Brain microvascular endothelial cell (primary cell): ENCODE measurements around the gene TBL2.
"Not testable (repeated sequence)": the region's sequence is repeated elsewhere in the genome, so short reads cannot be mapped to it uniquely, and the experiment has no call there.

ENCODE experiments used
- DNase-seq: peaks from one replicate; pipeline ENCODE4 v3.0.0-alpha.2; 2020
- H3K27ac ChIP-seq: fragments of 250-450 bp; sonication (Bioruptor Pico); 2 replicates; pipeline ENCODE4 v1.5.1; 2020; ENCODE audit warnings: mild to moderate bottlenecking, moderate library complexity
- H3K27me3 ChIP-seq: fragments of 250-450 bp; sonication (Bioruptor Pico); replicated peaks from 2 replicates; pipeline ENCODE4 v1.5.1; 2020; ENCODE audit warnings: mild to moderate bottlenecking
- H3K36me3 ChIP-seq: fragments of 250-450 bp; sonication (Bioruptor Pico); replicated peaks from 2 replicates; pipeline ENCODE4 v1.5.1; 2020; ENCODE audit warnings: mild to moderate bottlenecking
- H3K4me3 ChIP-seq: 2 replicates; pipeline ENCODE4 v1.5.1; 2011; ENCODE audit warnings: low read depth, mild to moderate bottlenecking, control low read depth, low read length, moderate library complexity
- CTCF ChIP-seq: IDR thresholded peaks from 2 replicates; pipeline ENCODE4 v1.5.1; 2011; ENCODE audit warnings: low read depth, mild to moderate bottlenecking, moderate library complexity, low read length, control low read depth, inconsistent platforms; ENCODE audit errors: missing control alignments
- in situ Hi-C: cut with HindIII; loops from 2 replicates; pipeline ENCODE4 v1.10.0; 2017; ENCODE audit warnings: low sequenced_read_pairs, low pct_ligation_motif_present

The TBL2 gene

GRCh38 chr7:73539709-73540108 is 38.7 kb downstream of the TBL2 start:
- Histone ChIP-seq H3K27ac (no peak overlapping the region), H3K36me3 (peaks cover 59% of the 10 kb centered on the region), H3K4me3 (no peak overlapping the region), H3K27me3 (no peaks in the 10 kb centered on the region)
- in situ Hi-C loops = no loop called here
- TF ChIP-seq CTCF = no peak
- no peak for DNase-seq

- H3K4me3 ChIP-seq, DNase-seq, in situ Hi-C loops, H3K27ac ChIP-seq, H3K27me3 ChIP-seq: not testable (repeated sequence)
- H3K36me3 ChIP-seq = peaks cover 59% of the 10 kb centered on the region
These were observed 39.9 kb downstream of the TBL2 start for GRCh38 chr7:73538510-73538909.

- Histone ChIP-seq H3K36me3 (peaks cover 50% of the 10 kb centered on the region), H3K27ac (no peak overlapping the region), H3K27me3 (no peaks in the 10 kb centered on the region), H3K4me3 (no peak overlapping the region)
- DNase-seq = no peak
- in situ Hi-C loops = no loop called here
- TF ChIP-seq CTCF = no peak
These were observed 41.3 kb downstream of the TBL2 start for GRCh38 chr7:73537051-73537450.

- in situ Hi-C loops = no loop called here
- H3K27me3 ChIP-seq = no peaks in the 10 kb centered on the region
- H3K27ac ChIP-seq = no peak overlapping the region
- H3K36me3 ChIP-seq = peaks cover 45% of the 10 kb centered on the region
- no peak overlapping the region for H3K4me3 ChIP-seq
- no peak for TF ChIP-seq CTCF
- DNase-seq = no peak
These were observed 41.9 kb downstream of the TBL2 start for GRCh38 chr7:73536479-73536878.

GRCh38 chr7:73535918-73536317 is 42.5 kb downstream of the TBL2 start:
- H3K4me3 ChIP-seq, H3K27me3 ChIP-seq, H3K27ac ChIP-seq, in situ Hi-C loops, DNase-seq: not testable (repeated sequence)
- H3K36me3 ChIP-seq = peaks cover 44% of the 10 kb centered on the region

- TF ChIP-seq CTCF = no peak
- no peak for DNase-seq
- in situ Hi-C loops = no loop called here
- Histone ChIP-seq H3K27ac (no peak overlapping the region), H3K27me3 (no peaks in the 10 kb centered on the region), H3K36me3 (peaks cover 29% of the 10 kb centered on the region), H3K4me3 (no peak overlapping the region)
These were observed 44.6 kb downstream of the TBL2 start for GRCh38 chr7:73533742-73534141.

GRCh38 chr7:73532224-73532623 is 46.2 kb downstream of the TBL2 start:
- H3K27me3 ChIP-seq = no peaks in the 10 kb centered on the region
- peaks cover 18% of the 10 kb centered on the region for H3K36me3 ChIP-seq
- TF ChIP-seq CTCF = no peak
- no peak overlapping the region for H3K4me3 ChIP-seq
- no peak for DNase-seq
- in situ Hi-C loops = no loop called here
- H3K27ac ChIP-seq = no peak overlapping the region
